ENCODE data around the gene DGKQ.

DGKQ gene

GRCh38 chr4:974668-975067, 1.3 kb upstream of the DGKQ start:
- no peak for DNase-seq

- no peak for DNase-seq
Observed at GRCh38 chr4:972651-973424, 531 bp downstream of the DGKQ start.

DNA sequence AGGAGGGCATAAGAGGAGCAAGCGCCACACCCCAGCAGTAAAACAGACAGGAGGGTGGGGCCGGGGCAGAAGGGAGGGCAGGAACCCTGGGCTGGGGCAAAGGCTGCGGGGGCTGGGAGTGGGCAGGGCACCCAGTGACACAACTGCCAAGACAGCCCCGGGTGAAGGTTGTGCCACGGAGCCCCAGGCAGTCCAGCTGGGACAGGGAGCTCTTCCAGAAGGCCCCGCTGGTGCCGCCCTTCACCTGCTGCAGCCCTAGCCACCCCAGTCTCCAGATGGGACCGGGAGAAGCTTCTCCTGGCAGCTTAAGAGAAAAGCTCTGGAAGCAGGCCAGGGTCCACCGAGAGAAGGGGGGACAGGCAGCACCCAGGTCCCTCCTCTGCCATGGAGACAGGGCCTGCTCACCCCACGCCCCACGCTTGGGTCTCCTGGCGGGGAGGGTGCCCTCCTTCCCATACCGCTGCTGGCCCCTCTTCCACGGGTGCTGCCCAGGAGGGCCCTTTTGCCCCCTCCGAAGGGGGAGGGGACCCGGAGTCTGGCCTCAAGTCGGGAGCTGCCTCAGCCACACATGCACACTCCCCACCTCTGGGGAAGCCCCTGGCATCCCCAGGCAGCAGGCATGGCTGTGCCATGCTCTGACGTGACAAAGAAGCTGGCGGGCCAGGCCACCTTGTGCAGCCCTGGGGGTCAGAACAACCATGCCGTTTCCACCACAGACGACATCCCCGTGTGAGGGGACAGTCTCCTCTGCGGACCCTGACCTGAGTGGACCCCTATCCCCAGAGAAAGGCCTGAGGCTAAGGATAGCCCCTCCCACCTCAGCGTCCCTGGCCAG, 1.5 kb downstream of the DGKQ start:
- no peak for DNase-seq

DNA sequence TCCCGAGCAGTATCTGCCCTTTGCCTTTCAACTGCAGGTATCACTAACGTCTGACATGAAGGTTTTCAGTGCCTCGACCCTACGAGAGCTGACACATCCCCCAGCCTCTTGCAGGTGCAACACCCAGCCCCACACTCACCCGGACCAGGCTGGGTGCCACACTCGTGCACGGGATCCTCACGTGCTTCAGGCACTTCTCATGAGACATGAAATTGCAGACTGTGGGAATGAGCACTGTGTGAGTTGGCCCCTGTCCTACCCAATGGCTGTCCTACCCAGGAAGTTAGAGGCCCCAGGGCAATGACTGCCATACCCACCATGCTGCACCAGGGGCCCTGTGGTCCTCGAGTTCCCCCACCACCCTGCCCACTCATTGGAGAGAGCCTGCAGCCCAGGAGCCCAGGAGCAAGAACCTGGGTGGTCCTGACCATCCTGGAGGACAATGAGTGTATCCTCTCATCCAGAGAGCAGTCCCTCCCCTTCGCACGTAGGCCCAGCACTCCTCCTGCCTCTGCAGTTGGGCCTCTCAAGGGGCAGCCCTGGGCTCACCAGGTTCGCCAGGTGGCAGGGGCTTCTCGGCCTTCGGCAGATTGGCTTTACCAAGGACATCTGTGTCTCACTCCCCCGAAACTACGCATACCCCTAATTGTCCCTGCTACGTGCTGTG, 2.4 kb downstream of the DGKQ start:
- DNase-seq, result no peak

DNA sequence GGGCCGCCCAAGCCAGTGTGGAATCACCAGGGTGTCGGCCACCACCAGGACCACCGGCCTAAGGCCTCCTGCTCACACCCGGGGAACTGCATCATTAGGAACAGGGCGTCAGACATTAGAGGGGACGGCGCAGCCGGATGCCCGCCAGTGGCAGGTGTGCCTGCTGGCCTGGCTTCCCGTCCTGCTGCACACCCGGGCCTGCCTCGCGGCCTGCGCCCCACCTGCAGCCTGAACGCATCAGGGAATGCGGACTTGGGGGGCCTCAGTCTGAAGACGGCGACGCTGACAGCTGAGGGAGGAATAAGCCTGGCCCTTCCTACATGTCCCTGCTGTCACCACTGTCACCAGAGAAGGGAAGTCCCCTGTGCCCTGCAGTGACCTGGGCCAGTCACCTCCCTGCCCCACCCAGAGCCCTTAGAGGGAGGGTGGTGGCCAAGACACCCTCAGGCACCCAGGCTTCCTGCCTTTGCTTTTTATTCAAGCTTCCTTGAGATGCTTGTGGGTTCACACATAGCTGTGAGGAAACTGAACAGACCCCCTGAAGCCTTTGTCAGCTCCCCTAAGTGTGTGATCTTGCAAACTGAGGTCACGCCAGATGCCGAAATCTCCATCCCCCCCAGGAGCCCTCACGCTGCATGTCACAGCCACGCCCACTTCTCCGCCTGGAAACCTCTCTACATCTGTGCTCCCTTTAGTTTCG, 3.2 kb downstream of the DGKQ start:
- no peak for DNase-seq

DNA sequence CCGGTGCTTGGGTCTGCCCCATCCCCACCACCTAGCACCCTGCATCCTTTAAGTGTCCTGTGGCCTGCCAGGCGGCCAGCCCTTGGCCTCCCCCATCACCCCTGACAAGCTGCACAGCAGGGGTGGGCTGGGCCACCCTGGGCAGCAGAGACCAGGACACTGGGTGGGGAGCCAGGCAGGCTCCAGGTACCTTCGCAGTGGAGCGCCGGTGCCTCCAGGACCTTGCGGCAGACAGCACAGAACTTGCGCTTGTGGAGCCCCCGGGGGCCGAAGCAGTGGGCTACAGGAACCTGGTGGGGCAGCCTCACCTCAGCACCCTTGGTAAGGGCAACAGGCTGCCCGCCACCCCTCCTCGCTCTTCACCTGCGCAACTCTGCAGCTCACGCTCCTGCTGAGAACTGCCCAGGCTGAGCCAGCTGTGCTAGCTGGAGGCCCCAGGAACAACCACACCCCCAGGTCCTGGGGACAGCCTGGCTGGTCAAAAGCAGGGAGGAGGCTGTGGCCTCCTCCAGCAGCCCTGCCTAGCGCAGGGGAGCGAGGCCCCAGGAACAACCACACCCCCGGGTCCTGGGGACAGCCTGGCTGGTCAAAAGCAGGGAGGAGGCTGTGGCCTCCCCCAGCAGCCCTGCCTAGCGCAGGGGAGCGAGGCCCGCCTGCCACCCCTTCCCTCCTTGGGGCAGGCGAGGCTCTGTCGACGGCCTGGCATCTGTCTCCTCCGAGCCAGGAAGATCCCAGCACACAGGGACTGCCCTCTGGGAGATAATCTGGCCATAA, 4.6 kb downstream of the DGKQ start:
- no peak for DNase-seq

DNA sequence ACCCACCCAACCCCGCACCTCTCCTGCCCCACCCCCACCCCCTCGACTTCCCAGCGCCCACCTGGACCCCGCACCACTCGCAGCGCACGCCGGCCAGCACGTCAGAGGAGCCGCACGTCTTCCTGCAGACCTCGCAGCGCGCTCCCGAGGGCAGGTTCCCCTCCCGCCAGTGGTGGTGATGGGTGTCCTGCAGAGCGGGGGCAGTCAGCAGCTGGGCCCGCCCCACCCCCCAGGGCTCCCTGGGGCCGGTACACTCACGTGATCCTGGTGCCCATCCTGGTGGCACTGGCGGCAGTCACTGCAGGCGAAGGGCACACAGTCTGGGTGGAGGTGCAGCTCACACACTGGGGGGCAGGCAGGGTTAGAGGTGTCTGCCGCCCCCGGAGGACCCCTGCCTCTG, 5.1 kb downstream of the DGKQ start:
- no peak for DNase-seq

- no peak for DNase-seq
Observed at GRCh38 chr4:967113-968104, 6.0 kb downstream of the DGKQ start.

- no peak for DNase-seq
Observed at GRCh38 chr4:966266-967112, 6.9 kb downstream of the DGKQ start.

- no peak for DNase-seq
Observed at GRCh38 chr4:965766-966134, 7.6 kb downstream of the DGKQ start.

DNA sequence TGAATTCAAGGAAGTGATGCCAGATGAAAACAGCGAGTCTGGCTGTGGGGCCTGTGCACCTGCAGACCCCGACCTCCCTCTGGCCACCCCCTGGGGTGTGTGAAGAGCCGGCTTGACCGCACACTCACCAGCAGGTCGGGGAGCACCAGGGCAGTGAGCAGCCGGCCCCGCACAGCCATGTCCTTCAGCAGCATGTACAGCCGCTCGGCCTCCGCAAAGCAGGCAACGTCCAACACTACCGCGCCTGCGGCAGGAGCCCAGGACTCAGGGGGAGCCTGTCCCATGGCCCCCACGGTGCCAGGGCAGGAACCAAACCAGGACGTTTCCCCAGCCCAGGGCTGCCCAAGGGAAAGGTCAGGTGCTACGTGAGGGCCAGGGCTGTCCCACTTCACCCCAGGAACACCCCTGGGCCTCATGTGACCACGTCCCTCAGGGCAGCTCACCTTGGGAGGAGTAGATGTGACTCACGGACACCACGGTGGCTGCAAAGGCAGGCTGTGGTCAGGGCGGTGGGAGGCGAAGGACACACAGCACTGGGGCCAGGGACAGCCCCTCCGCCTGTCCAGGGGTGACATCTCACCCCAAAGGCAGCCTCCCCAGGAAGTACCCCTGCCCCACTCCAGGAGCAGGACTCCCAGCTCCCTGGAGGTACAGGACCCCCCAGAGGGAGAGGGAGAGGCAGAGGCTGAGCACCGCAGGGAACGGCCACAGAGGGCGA, 8.2 kb downstream of the DGKQ start:
- DNase-seq, result no peak

DNA sequence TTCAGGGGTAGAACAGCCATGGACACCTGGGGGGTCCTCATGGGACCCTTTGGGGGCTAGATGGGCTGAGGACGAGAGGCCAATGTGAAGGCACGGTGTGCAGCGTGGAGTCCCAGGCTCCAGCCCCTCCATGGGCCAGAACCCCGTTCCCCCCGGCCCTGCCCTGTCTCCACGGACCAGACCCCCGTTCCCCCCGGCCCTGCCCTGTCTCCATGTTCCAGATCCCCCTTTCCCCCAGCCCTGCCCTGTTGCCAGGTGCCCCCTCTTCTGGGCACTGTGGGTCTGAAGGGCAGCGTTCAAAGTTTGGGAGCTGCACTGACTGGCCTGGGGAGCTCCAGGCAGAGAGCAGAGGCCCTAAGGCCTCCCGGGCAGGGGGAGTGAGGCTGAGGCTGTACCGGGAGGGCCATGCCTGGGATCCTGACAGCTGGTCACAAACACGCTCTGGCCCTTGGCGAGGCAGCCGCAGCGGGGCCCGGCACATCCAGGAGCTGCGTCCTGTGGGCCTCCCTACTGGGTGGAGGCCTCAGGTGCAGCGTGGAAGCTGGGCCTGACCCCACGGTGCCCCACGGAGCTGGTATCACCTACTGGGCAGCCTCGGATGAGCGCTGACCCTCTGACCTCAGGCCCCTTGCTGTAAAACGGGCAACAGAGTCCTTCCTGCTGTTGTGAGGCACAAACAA, 8.9 kb downstream of the DGKQ start:
- DNase-seq, result no peak

GRCh38 chr4:963276-964225, 9.8 kb downstream of the DGKQ start:
- no peak for DNase-seq

DNA sequence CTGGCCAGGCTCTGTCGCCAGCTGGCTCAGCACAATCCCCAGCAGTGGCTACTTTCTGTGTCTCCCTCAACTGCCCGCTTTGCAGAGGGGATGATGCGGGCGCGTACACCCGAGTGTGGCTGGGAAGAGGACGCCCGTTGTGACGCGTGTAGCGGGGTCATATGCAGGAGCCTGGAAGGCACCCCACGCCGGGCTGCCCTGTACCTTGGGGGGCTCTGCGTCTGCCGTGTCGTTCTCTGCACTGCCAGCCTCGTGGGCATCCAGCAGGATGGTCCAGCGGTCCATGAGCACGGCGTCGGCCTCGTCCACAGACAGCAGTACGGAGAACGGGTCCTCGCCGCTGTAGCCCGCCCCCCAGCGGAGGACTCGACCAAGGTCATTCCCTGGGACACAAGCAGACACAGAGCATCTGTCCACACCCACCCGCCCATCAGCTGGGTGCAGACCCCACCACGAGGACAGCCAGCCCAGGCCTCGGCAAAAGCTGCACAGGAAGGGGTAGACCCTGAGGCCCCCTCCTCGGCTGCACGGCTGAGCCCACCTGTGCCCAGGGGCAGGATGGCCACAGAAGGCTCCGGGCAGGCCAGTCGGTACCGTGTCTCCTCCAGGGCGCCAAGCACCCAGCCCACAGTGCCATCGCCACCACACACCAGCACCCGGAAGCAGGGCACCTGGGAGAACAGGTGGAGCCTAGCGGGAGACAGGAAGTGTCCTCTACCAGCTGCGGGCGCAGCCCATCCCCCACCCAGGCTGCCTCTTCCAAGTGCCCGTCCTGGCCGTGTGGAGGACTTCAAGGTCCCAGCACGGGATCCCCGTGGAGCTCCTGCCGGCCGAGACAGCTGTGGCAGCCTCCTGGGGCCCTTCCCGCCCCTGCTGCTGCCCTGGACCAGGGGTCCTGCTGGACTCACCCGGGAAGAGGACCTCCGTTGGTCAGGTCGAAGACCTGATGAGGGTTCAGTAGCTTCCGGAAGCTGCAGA, 10.8 kb downstream of the DGKQ start:
- peak; percentile 74 for DNase-seq

- DNase-seq, result no peak
Observed at GRCh38 chr4:961351-962230, 11.8 kb downstream of the DGKQ start.
